ENCODE data around the gene CYP3A4. TPM values are rescaled to one million over a fixed set of nuclear protein-coding genes. Genes with fewer than 3 reads are reported as not detected.
"Not testable (repeated sequence)": the region's sequence is repeated elsewhere in the genome, so short reads cannot be mapped to it uniquely, and the experiment has no call there.

The CYP3A4 gene
- total and polyA plus RNA-seq, 4 experiments from 2014 or later, result not detected

DNA sequence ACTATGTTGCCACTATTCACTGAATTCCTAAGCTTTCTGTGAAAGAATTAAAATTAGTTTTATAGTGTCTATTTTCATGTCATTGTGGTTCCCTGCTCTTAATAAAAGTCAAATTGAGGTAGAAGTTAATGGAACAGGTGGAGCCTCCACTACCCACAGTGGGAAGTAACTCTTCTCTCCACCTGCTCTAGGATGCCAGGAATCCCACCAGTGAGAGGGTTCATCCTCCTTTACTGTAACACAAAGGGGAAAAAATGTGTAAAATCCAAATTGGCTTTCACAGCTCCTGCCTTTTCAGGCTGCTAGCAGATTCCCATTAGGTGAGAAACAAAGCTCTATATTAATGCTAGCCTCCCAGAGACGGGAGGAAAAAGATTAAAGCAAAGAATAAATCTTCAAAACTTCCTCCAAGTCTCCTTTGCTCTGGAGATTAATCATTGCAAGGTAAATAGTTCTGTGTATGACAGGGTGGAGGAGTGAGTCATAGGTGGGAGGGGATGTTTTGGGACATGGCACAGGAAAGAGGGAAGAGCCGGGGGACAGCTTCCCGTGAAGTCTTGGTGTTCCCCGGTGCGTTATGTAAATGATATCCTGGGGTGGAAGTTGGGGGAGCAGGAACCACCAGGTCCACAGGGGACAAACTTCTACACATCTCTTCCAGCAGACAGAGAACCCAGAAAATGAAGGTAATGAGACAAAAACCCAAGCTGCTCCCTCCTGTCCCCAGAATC, 32.5 kb downstream of the CYP3A4 start:
- H3K9me3 Mint-ChIP-seq; H3K4me3 ChIP-seq (ENCODE audit: low read length in 2 of 2); H3K4me1 ChIP-seq (ENCODE audit: insufficient read depth, low read length); POLR2A ChIA-PET (ENCODE audit: partially characterized antibody); DNase-seq; H3K4me1 Mint-ChIP-seq; H3K27me3 ChIP-seq (ENCODE audit: insufficient read depth, low read length); intact Hi-C loops (cut with micrococcal nuclease); H3K36me3 Mint-ChIP-seq; H3K27ac ChIP-seq (ENCODE audit: low read depth, low read length); H3K27me3 Mint-ChIP-seq; H3K4me3 Mint-ChIP-seq; H3K27ac Mint-ChIP-seq; H3K36me3 ChIP-seq (ENCODE audit: insufficient read depth, low read length); H3K9me3 ChIP-seq (ENCODE audit: control insufficient read depth in 1 of 2, low read length in 2 of 2): not testable (repeated sequence)
- CTCF ChIA-PET (ENCODE audit: partially characterized antibody), result interaction anchor here (0.7 kb wide), 1 partner anchor 52 kb away, joined by 3 read pairs; no protein-coding TSS in a partner anchor

GRCh38 chr7:99748846-99749579, 35.0 kb downstream of the CYP3A4 start:
- Histone ChIP-seq H3K4me3 (ENCODE audit: low read length in 2 of 2) (no peak overlapping the region), H3K4me1 (ENCODE audit: insufficient read depth, low read length) (no peaks in the 10 kb centered on the region), H3K36me3 (ENCODE audit: insufficient read depth, low read length) (no peaks in the 10 kb centered on the region), H3K27me3 (ENCODE audit: insufficient read depth, low read length) (no peaks in the 10 kb centered on the region), H3K27ac (ENCODE audit: low read depth, low read length) (no peak overlapping the region), H3K9me3 (ENCODE audit: control insufficient read depth in 1 of 2, low read length in 2 of 2) (no peaks in the 10 kb centered on the region)
- H3K27me3 Mint-ChIP-seq, result peaks cover 5 to 15% of the 10 kb centered on the region in 2 donors
- H3K27ac Mint-ChIP-seq, result no peak overlapping the region
- CTCF ChIA-PET (ENCODE audit: partially characterized antibody), result no interaction called here
- H3K9me3 Mint-ChIP-seq, result peaks cover 2 to 11% (median 5%) of the 10 kb centered on the region in 8 donors
- no peak for DNase-seq
- intact Hi-C loops (cut with micrococcal nuclease), result no loop called here
- POLR2A ChIA-PET (ENCODE audit: partially characterized antibody), result no interaction called here
- no peaks in the 10 kb centered on the region for H3K4me1 Mint-ChIP-seq
- peaks cover 0 to 4% of the 10 kb centered on the region in 2 donors for H3K36me3 Mint-ChIP-seq
- no peak overlapping the region for H3K4me3 Mint-ChIP-seq

DNA sequence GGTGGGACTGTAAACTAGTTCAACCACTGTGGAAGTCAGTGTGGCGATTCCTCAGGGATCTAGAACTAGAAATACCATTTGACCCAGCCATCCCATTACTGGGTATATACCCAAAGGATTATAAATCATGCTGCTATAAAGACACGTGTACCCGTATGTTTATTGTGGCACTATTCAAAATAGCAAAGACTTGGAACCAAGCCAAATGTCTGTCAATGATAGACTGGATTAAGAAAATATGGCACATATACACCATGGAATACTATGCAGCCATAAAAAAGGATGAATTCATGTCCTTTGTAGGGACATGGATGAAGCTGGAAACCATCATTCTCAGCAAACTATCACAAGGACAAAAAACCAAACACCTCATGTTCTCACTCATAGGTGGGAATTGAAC, 37.1 kb downstream of the CYP3A4 start:
- H3K4me1 ChIP-seq (ENCODE audit: insufficient read depth, low read length); H3K36me3 ChIP-seq (ENCODE audit: insufficient read depth, low read length); H3K9me3 ChIP-seq (ENCODE audit: control insufficient read depth in 1 of 2, low read length in 2 of 2); CTCF ChIA-PET (ENCODE audit: partially characterized antibody); H3K4me1 Mint-ChIP-seq; H3K36me3 Mint-ChIP-seq; H3K4me3 Mint-ChIP-seq; H3K27ac Mint-ChIP-seq; H3K27me3 ChIP-seq (ENCODE audit: insufficient read depth, low read length); H3K4me3 ChIP-seq (ENCODE audit: low read length in 2 of 2); POLR2A ChIA-PET (ENCODE audit: partially characterized antibody); DNase-seq; H3K27ac ChIP-seq (ENCODE audit: low read depth, low read length); intact Hi-C loops (cut with micrococcal nuclease): not testable (repeated sequence)
- H3K9me3 Mint-ChIP-seq, result peaks cover 2 to 13% (median 8%) of the 10 kb centered on the region in 8 donors
- H3K27me3 Mint-ChIP-seq, result peaks cover 5 to 13% of the 10 kb centered on the region in 2 donors

- H3K36me3 ChIP-seq (ENCODE audit: insufficient read depth, low read length); POLR2A ChIA-PET (ENCODE audit: partially characterized antibody): not testable (repeated sequence)
Observed at GRCh38 chr7:99745395-99745794, 38.6 kb downstream of the CYP3A4 start.

GRCh38 chr7:99742737-99743394, 41.1 kb downstream of the CYP3A4 start:
- Histone ChIP-seq H3K27ac (ENCODE audit: low read depth, low read length) (no peak overlapping the region), H3K36me3 (ENCODE audit: insufficient read depth, low read length) (no peaks in the 10 kb centered on the region), H3K27me3 (ENCODE audit: insufficient read depth, low read length) (no peaks in the 10 kb centered on the region), H3K4me3 (ENCODE audit: low read length in 2 of 2) (no peak overlapping the region), H3K9me3 (ENCODE audit: control insufficient read depth in 1 of 2, low read length in 2 of 2) (no peaks in the 10 kb centered on the region), H3K4me1 (ENCODE audit: insufficient read depth, low read length) (no peaks in the 10 kb centered on the region)
- Mint-ChIP-seq H3K27me3 (peaks cover 5 to 9% of the 10 kb centered on the region in 2 donors), H3K36me3 (peaks cover 3 to 32% of the 10 kb centered on the region in 2 donors), H3K4me1 (no peaks in the 10 kb centered on the region), H3K9me3 (peaks cover 2 to 13% (median 8%) of the 10 kb centered on the region in 8 donors), H3K27ac (no peak overlapping the region), H3K4me3 (no peak overlapping the region)
- CTCF ChIA-PET (ENCODE audit: partially characterized antibody), result no interaction called here
- intact Hi-C loops (cut with micrococcal nuclease), result no loop called here
- POLR2A ChIA-PET (ENCODE audit: partially characterized antibody), result no interaction called here
- DNase-seq, result no peak

More at GRCh38 chr7:99745395-99745794, 38.6 kb downstream of the CYP3A4 start:
- H3K4me3 Mint-ChIP-seq; H3K27me3 ChIP-seq (ENCODE audit: insufficient read depth, low read length); CTCF ChIA-PET (ENCODE audit: partially characterized antibody); H3K4me1 ChIP-seq (ENCODE audit: insufficient read depth, low read length); H3K4me3 ChIP-seq (ENCODE audit: low read length in 2 of 2); H3K4me1 Mint-ChIP-seq; DNase-seq; H3K9me3 ChIP-seq (ENCODE audit: control insufficient read depth in 1 of 2, low read length in 2 of 2); H3K27ac Mint-ChIP-seq; intact Hi-C loops (cut with micrococcal nuclease); H3K27ac ChIP-seq (ENCODE audit: low read depth, low read length): not testable (repeated sequence)
- Mint-ChIP-seq H3K36me3 (peaks cover 0 to 13% of the 10 kb centered on the region in 2 donors), H3K9me3 (peaks cover 2 to 13% (median 8%) of the 10 kb centered on the region in 8 donors), H3K27me3 (peaks cover 5 to 13% of the 10 kb centered on the region in 2 donors)

GRCh38 chr7:99741441-99741795, 42.6 kb downstream of the CYP3A4 start:
- Histone ChIP-seq H3K36me3 (ENCODE audit: insufficient read depth, low read length) (no peaks in the 10 kb centered on the region), H3K9me3 (ENCODE audit: control insufficient read depth in 1 of 2, low read length in 2 of 2) (no peaks in the 10 kb centered on the region), H3K4me1 (ENCODE audit: insufficient read depth, low read length) (no peaks in the 10 kb centered on the region), H3K27ac (ENCODE audit: low read depth, low read length) (no peak overlapping the region), H3K4me3 (ENCODE audit: low read length in 2 of 2) (no peak overlapping the region), H3K27me3 (ENCODE audit: insufficient read depth, low read length) (no peaks in the 10 kb centered on the region)
- ChIA-PET CTCF (ENCODE audit: partially characterized antibody) (no interaction called here), POLR2A (ENCODE audit: partially characterized antibody) (no interaction called here)
- Mint-ChIP-seq H3K4me3 (no peak overlapping the region), H3K9me3 (peaks cover 2 to 13% (median 8%) of the 10 kb centered on the region in 8 donors), H3K27ac (no peak overlapping the region), H3K4me1 (no peaks in the 10 kb centered on the region), H3K27me3 (peaks cover 5 to 9% of the 10 kb centered on the region in 2 donors), H3K36me3 (peaks cover 3 to 44% of the 10 kb centered on the region in 2 donors)
- no peak for DNase-seq
- intact Hi-C loops (cut with micrococcal nuclease), result no loop called here

- POLR2A ChIA-PET (ENCODE audit: partially characterized antibody), result no interaction called here
- H3K4me1 ChIP-seq (ENCODE audit: insufficient read depth, low read length), result no peaks in the 10 kb centered on the region
- no peak overlapping the region for H3K4me3 Mint-ChIP-seq
- no peaks in the 10 kb centered on the region for H3K36me3 ChIP-seq (ENCODE audit: insufficient read depth, low read length)
- H3K27me3 Mint-ChIP-seq, result peaks cover 3 to 9% of the 10 kb centered on the region in 2 donors
- intact Hi-C loops (cut with micrococcal nuclease), result no loop called here
- peaks cover 3 to 46% of the 10 kb centered on the region in 2 donors for H3K36me3 Mint-ChIP-seq
- no peak overlapping the region for H3K4me3 ChIP-seq (ENCODE audit: low read length in 2 of 2)
- H3K27me3 ChIP-seq (ENCODE audit: insufficient read depth, low read length), result no peaks in the 10 kb centered on the region
- DNase-seq, result no peak
- H3K4me1 Mint-ChIP-seq, result no peaks in the 10 kb centered on the region
- peaks cover 2 to 11% (median 8%) of the 10 kb centered on the region in 8 donors for H3K9me3 Mint-ChIP-seq
- no peak overlapping the region for H3K27ac Mint-ChIP-seq
- no peaks in the 10 kb centered on the region for H3K9me3 ChIP-seq (ENCODE audit: control insufficient read depth in 1 of 2, low read length in 2 of 2)
- CTCF ChIA-PET (ENCODE audit: partially characterized antibody), result no interaction called here
- no peak overlapping the region for H3K27ac ChIP-seq (ENCODE audit: low read depth, low read length)
Observed at GRCh38 chr7:99740573-99741440, 43.2 kb downstream of the CYP3A4 start.

Measured in CD4-positive, alpha-beta memory T cell (primary cell).